NCI-H187 (cell line): ENCODE measurements around the gene OXER1.

Experiments
- DNase-seq, 2 experiments: peaks; one replicate each; lab custom pipeline; 2025; lab: John Stamatoyannopoulos, UW

Gene OXER1

DNA sequence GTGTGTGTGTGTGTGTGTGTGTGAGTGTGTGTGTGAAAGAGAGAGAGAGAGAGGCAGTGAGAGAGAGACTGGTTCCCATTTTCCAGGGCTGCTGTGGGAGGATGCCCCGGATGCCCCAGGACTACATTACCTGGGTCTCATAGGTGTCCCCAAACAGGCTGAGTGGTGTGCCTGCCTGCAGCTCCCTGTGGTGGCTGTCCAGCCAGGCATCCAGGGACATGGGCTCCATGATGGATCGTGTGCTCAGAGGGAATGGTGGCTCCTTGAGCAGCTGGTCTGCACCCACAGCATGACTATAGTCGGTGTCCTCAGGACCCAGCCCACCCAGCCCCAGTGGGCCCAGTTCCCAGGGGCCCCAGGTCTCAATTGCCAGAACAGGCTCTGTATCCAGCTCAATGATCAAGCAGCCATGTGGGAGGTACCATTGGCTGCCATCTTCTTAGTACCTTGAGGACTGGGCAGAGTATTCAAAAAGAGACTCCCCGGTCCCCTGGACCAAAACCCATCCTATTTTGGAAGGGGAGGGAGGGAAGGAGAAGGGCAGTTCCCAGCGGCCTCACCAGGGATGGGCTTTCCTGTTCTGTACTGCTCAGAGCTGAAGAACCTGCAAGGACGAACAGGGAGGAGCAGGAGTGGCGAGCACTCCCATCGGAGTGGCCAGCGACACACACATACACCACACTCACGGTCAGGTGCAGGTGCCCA, 5.8 kb upstream of the OXER1 start:
- DNase-seq, result no peak

DNA sequence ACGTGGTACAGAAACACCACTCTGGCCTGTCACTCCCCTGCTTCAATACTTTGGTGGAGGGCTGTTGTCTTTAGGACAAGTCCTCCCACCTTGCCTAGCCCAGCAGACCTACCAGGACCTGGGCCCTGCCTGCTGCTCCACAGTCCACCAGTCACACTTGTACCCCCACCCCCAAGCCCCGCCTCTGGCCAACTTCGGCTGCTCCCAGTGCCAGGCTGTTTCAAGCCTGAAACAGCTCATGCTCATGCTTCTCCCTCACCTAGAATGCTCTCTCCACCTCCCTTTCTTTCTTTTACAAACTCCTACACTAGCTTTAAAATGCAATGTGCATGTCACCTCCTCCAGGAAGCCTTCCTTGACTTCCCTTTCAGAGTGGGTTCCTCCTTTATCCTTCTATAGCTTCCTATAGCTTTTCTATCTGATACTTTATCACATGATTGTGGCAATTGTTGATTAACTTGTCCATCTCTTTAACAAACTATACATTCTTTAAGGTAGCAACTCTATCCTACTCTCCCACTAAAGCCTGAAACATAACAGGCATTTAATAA, 4.8 kb upstream of the OXER1 start:
- DNase-seq, result no peak

DNA sequence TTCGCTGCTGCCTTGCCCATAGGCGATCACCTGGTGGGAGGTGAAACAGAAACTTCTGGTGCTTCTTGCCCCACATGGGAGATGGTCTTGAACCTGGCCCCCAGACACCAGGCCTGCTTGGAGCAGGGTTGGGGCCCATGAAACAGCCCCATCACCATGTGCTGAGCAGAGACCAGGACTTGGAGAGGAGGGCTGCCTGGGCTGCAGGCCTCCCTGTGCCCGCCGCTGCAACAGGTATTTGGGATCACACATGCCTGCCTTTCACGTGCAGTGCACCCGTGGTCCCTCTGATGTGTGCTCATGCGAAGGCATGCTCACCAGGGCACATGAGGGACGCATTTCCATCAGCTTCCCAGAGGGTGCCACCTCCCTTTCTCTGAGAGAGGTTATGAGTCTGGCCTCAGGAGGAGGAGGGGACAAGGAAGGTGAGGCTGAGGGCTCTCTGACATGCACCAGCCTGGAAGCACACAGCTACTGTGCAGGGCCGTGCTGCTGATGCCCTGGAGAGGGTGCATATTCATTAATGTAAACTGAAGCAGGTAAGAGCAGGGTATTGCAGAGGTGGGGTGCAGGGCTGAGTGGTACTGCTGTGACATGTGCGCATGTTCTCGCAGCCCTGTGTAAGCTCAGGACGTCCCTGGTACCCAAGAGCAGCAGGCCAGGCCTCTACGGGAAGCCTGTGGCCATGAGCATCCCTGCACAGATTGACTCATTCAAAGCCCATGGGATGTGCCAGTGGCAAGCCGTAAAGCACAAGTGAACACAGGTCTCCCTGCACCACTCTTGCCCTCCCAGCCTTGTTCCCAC, 4.2 kb upstream of the OXER1 start:
- DNase-seq, result no peak

DNA sequence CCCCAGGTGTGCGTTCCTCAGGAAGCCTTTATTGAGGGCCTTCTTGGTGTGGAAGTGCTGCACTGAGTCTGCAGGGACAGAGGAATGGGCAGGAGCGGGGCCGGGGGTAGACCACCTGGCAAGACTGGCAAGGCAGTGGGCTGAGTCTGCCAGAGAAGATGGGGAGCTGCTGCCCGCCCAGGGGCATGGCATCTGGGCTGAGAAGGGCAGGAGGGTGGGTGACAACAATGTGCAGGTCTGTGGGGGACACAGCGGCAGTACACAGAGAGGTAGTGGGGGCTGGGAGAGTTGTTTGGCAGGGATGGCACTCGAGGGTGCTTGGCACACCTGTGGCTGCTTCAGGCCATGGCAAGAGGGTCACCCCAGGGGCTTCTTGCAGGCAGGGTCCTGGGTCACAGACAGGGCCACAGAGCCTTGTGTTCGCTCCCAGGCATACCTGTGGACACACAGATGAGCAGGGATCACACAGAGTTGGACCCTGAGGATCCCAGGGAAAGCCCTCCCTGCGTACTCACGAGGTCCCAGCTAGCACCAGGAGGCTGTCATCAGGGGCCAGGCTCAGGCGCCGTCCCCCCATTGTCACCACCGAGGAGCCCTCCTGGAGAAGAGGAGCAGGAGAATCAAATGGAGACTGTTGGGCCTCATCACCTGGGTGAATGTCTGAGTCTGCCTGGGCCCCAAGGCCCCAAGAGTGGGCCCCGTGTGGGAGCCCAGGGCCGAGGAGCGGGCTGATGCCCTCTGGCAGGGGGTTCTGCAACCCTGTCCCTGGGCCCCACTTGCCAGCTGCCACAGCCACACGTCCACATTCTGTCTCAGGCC, 3.4 kb upstream of the OXER1 start:
- no peak for DNase-seq

DNA sequence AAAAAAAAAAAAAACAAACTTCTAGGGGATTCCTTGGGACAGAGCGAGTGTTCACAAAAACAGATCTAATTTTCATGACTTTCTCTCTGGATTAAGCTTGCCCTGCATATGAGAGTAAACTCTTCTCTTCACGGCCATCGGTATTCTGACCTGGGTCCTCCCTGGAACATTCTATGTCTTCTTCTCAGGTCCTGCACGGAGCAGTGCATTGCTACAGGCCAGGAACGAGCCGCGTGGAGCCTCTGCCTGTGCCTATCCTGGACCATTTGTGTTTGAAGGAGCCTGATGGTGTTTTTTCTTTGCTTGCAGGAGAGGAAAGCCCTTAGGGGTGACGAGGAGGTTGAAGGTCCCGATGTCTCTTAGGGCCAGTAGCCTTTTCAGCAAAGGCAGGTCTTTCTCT, 1.8 kb upstream of the OXER1 start:
- DNase-seq, result no peak

DNA sequence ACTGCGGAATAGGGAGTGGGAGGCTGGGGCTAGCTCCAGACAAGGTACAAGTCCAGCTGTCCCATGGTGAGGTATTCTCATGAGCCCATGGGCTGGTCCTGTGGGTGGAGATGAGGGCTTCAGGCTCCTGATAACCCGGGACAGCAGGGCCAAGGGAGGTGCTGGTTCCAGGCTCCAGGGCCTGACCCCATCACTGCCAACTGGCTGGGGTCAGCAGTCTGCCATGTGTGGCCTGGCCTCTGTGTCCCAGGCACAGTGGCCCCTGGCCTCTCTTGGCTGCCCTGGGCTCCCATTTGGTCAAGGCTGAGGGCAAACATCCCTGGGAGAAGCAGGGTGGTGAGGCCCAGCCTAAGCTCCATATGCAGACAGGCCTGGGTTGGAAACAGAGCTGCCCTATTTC, 966 bp upstream of the OXER1 start:
- no peak for DNase-seq

DNA sequence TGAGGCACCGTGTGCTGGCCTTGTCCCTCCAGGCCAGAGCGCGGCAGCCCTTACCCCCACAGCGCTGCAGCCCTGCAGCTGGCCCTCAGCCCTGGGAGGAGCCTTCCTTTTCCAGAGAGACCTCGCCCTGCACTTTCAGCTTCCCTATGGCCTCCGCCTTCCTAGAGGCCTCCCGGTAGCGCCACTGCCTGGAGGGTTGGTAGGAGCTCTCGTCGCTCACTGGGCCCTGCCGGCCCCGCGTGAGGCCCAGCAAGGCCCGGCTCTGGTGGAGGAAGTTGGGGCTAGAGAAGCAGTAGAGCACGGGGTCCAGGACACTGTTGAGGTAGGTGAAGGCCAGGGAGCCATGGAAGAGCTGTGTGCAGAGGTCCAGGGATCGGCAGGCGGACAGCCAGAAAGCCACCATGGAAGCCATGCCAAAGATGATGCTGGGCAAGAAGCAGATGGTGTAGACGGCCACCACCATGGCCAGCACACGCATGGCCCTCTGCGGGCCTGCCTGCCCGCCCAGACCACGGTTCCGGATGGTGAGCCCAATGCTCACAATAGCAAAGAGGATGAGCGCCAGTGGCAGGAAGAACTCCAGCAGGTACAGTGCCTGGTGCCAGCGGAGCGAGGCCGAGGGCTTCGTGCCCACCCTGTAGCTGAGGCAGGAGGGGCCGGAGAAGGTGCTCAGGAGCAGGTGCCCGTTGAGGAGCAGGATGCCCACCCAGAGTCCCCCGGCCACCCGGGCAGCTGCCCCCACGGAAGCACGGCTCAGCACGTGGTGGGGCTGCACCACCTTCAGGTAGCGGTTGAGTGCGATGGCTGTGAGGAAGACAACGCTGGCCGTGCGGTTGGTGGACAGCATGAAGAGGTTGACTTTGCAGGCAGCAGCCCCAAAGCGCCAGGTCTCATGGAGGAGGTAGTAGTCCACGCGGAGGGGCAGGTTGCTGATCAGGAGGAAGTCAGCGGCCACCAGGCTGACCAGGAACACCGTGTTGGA, 821 bp downstream of the OXER1 start:
- DNase-seq, result no peak

DNA sequence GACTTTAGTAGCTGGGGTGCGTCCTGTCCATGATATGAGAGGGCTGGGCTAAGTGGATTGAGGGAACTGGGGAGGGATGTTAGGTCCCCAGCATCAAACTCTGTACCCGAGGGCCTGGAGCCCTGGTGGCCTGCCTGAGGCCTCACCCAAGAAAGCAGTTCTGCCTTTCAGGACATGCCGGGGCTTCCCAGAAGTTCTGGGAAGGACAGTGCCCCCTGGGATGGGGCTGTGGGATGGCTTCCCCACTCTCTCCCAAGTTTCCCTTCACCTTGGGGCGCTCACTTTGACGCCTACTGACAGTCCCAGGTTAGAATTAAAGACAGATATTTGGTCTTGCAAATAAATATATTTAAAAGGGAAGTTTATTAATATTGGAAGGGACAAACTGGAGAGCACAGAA, 1.8 kb downstream of the OXER1 start:
- no peak for DNase-seq

DNA sequence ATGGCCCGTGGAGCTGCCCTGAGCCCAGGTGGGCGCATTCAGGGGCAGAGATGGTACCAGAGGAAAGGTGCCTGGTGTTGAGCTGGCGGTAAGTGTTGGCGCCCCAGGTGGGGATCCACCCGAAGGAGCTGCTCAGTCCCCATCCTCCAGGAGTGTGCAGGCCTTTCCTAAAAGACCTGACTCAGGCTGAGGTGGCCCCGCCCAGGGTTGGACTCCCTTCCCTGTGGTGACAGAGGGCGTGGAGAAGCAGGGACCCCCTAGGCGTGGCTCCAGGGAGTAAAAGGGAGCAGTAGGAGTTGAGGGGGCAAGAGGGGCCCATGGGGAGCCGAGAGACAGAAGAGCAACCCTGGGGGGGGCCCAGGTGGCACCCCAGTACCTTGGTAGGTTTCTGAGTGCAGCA, 2.4 kb downstream of the OXER1 start:
- DNase-seq, result no peak

DNA sequence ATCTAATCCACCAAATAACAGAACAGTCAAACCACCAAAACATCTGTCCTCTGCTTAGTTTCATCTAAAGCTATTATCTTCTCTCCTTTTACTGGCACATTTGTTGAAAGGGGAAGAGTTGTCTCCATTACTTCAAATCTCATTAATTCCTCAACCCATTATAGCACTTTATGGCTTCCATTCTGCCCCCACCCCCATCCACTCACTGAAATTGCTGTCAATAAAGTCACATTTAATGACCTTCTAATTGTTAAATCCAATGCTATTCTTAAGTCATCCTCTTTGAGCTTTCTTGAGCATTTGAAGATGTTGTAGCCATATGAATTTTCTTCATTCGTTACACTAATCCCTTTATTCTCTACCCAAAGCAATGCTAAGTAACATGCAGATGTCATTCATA, 5.2 kb downstream of the OXER1 start:
- no peak for DNase-seq

DNA sequence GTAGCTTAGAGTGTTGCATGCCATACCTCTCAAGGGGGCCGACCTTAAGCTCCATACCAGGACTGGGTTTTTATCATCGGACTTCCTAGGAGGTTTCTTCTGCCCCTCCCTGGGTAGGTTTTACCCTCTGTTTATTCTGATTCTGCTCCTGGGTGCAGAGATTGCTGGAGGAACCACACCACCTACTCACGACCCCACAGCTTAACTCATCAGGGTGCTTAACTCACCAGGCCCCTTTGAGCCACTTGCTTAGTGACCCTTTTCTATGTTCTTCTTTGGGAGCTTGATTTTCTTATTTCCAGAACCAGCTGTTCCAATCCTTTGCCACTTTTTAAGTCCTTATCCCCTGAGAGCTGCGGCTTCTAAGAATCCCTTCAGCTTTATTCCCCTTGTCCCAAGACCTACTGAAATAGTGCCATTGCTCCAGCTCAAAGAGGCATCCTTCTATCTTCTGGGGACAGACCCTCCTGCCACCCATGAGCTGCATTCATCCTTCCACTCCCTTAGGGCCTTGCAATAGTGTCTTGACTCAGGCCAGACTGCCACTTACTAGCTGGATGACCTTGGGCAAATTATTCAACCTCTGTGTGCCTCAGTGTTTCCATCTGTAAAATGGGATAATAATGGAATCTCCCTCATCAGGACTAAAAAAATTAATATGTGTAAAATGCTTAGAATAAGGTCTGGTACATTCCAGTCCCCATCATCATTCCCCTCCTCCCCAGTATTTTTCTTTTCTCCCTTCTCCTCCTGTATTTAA, 5.8 kb downstream of the OXER1 start:
- no peak for DNase-seq

DNA sequence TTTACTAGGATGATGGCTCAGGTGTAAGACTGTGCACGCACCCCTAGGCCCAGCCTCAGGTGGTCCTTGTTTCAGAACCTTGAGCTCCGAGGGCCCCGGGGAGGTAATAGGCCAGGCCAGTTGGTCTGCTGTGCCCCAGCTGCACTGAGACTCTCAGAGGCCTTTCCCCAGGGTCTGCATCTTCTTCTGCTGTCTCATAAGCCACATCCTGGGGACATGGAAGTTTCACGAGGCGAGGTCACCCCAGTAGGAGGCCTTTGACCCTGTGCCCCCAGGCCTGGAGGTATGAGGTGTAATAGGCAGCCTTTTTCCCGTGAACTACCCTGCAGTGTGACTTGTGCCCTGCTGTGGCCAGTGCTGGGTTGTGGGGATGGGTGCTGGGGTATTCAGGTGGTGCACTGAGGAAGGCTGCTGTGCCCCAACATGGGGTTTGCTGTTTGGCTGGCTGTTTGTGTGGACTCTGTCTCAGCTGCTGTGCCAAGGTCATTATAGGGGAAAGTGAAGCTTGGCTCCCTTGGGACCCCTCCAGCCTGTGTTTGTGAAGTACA, 6.9 kb downstream of the OXER1 start:
- DNase-seq, result no peak

DNA sequence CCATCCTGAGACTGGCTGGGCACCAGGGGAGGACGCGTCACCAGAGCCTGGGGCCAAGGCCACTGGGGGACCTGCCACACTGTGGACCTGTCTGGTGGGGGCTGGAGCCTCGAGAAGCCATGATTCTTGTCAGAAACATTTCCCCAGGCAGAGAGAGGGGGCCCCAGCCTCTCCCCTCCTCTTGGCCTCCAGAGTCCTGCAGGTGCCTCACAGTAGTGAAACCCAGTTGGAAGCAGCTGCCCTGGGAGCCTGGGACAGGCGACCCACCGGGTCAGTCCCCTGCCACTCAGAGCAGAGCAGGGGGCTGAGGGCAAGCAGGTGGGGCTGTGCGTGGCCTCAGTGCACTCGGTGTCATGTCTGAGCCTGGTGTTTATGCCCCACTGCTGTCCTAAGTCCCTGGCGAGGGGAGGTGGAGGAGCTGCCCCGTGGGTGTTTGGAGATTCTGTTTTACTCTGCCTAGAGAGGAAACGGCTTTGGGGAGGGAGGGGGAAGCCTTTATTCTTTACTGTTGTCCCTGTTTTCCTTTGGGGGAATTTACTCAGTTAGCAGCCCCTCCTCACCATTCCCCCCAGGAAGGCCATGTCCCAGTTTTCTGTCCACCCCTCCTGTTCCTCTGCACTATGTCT, 7.7 kb downstream of the OXER1 start:
- DNase-seq, result no peak

DNA sequence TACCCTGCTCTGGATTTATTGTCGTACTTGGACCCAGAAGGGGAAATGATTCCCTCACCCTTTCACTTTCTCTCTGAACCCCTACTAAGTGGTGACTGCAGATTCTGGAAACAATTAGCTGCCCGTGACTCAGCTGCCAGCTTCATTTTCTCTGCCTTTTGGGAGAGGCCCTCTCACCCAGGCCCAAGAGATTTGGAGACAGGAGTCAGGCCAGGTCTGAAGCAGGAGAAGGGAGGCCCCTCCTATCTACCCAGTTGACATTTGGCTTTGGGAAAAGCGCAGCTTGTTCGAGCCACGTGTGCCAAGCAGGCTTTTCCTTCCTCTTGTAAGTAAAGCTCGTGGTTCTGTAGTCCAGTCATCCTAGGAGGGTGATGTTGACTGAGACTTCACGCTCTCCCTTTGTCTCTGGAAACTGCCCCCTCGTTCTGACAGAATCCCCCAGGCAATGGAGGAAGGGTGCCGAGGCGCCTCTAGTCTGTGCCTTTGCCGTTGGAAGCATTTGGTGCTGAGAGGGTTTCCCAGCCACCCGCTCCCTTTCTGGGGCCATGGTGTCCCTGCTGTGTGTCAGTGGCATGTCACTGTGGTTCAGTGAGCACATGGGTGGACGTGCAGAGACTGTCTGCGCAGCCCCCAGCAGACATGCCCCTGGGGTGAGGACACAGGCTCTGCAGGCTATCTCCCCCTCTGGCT, 8.6 kb downstream of the OXER1 start:
- DNase-seq, result no peak

DNA sequence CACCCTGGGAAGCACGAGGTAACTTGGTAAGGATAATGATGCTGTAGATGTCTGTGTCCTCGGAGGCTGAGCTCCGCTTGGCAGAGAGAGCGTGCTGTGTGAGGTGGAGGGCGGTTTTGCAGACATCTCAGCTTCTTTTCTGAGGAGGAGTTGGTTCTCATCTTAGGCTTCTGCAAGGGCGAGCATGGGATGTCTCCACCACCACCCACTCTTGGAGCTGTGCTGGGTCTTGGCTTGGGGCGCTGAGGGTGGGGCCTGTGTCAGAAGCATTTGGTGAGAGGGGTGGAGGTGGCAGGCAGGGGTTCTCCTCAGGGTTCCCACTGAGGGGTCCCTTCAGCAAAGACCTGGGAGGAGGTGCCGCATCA, 9.2 kb downstream of the OXER1 start:
- DNase-seq, result no peak

DNA sequence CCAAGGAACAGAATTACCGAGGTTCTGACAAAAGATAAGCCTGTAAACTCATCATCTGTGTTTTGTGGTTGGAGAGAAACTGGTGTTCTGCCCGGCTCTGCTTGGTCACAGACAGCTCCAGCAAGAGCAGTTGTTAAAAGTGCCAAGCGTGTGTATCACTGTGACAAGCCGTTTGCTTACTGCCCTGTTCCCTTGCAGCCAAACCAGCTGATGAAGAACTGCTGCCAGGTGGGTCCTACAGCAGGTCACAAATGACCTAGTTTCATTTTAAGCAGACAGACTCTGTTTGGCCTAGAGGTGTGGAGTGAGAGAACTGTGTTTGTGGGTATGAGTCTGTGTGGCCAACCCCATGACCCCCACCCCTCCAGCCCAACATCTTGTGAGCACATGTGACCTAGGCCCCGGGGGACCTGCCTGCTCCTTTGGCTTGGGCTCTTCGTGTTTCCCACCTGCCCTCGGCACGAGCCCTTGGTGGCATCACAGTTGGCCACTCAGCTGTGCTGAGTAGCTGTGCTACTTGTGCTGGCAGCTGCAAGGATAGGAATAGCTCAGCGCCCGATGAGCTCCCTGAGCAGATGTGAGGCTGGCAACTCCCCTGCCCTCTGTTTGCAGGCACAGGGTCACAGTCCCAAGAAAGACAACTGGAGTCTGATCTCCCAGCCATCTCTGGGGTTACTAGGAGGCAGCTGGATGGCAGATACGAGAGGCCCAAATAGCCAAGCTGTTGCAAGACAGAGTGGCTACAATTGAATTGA, 9.7 kb downstream of the OXER1 start:
- DNase-seq, result peak; percentile 11 to 20

DNA sequence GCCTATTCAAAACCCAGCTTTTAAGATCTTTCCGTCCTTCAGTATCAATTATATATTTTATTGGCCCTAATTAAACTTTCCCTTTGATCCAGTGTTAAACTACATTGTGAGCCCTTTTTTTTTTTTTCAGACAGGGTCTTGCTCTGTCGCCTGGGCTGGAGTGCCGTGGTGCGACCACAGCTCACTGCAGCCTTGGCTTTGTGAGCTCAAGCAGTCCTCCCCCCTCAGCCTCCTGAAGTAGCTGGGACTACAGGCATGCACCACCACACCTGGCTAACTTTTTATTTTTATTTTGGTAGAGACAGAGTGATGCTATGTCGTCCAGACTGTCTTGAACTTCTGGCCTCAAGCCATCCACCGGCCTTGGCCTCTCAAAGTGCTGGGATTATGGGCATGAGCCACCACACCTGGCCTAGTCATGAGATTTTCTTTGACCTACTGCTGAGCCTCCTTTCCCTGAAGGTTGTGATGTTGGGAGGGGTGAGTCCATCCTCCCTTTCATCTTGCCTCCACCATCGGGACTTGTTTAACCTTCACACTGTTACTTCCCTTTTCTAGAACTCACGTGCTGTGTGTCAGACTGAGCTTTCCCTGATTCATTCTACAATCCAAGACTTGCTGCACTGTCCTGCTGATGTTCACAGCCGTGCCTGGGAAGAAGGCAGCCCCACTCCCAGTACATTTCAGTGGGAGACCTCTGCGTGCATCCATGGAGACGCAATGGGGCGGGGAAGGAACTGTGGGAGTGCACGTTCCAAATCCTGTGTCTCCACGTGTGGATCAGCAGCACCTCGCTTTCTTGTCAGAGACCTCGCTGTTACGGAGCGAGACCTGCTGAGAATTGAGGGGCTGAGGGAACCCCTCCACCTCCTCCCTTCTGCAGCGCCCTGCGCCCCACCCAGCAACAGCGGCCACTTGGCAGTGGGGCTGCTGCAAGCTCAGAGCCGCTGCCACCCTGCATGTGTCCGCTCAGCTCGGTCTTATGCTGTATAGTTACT, 10.8 kb downstream of the OXER1 start:
- no peak for DNase-seq
